Uterus (tissue), 4 donors: Measurements from ENCODE around the gene MYOZ2. TPM values are rescaled to one million over a fixed set of nuclear protein-coding genes. Genes with fewer than 3 reads are reported as not detected.
A peak's percentile ranks its signal among the peaks of the same experiment; 100 is the strongest.

Experiments used
- DNase-seq, 2 donors: peaks; one replicate each; pipeline ENCODE4 v3.0.0-alpha.2; 2019 to 2020
- H3K27ac ChIP-seq, 2 donors: fragments of 200-600 bp; sonication (generic); 1 replicate in 1 of 2; 2 replicates in 1 of 2; pipeline ENCODE4 v1.5.1; 2016 to 2018
- H3K27me3 ChIP-seq, 2 donors: fragments of 200-600 bp; sonication (generic); one replicate each; pipeline ENCODE4 v1.5.1; 2018 to 2019; ENCODE audit warnings: control low read depth in 1 of 2
- H3K36me3 ChIP-seq, 2 donors: fragments of 200-600 bp; sonication (generic); one replicate each; pipeline ENCODE4 v1.5.1; 2019; ENCODE audit warnings: control low read depth in 1 of 2
- H3K4me1 ChIP-seq, 2 donors: fragments of 200-600 bp; sonication (generic); one replicate each; pipeline ENCODE4 v1.5.1; 2018 to 2019; ENCODE audit warnings: control low read depth in 1 of 2
- H3K4me3 ChIP-seq, 2 donors: fragments of 200-600 bp; sonication (generic); 1 replicate in 1 of 2; 2 replicates in 1 of 2; pipeline ENCODE4 v1.5.1; 2018 to 2019; ENCODE audit warnings: mild to moderate bottlenecking in 1 of 2
- H3K9me3 ChIP-seq, 2 donors: fragments of 200-600 bp; sonication (generic); one replicate each; pipeline ENCODE4 v1.5.1; 2019; ENCODE audit warnings: control low read depth in 1 of 2
- CTCF ChIP-seq, 4 experiments: fragments of 200-600 bp in 2 of 4; fragments of 450-650 bp in 2 of 4; sonication (generic) in 2 of 4; IDR thresholded peaks; one replicate each; pipeline ENCODE4 v1.5.1; 2016 to 2019; ENCODE audit warnings: antibody characterized with exemption in 4 of 4, mild to moderate bottlenecking in 2 of 4, moderate library complexity in 1 of 4
- POLR2A ChIP-seq, 2 donors: fragments of 450-650 bp; IDR thresholded peaks; one replicate each; pipeline ENCODE4 v1.6.1; 2016; ENCODE audit warnings: antibody characterized with exemption in 2 of 2, mild to moderate bottlenecking in 1 of 2, moderate library complexity in 1 of 2
- intact Hi-C: fragments of 100-400 bp; cut with DNase I; formaldehyde crosslinking; loops from one replicate; pipeline ENCODE4 v1.15.1; 2023; ENCODE audit warnings: low total_unique reads
- total RNA-seq, 4 donors: library from RNA; depleted of rRNA in 3 of 4; stranded (reverse); fragments of >200 nt in 3 of 4; gene quantifications; one replicate each; pipeline versions ENCODE4 v1.1.0 to v1.2.4, GENCODE V29; 2014 to 2023
- donor health status: DM: yes; HTN: yes; CAD: no.

Gene MYOZ2
- total RNA-seq, 4 donors from 2014 or later, result 0.62 to 1.8 (median 1.5) TPM; not detected in 1

GRCh38 chr4:119149110-119149509 lies 13.5 kb downstream of the MYOZ2 start:
- Histone ChIP-seq H3K9me3 (no peaks in the 10 kb centered on the region), H3K4me1 (no peaks in the 10 kb centered on the region), H3K27me3 (no peaks in the 10 kb centered on the region), H3K36me3 (no peaks in the 10 kb centered on the region), H3K4me3 (no peak overlapping the region), H3K27ac (peak overlapping the region; percentile 26 to 70)
- no peak for DNase-seq
- TF ChIP-seq CTCF (IDR thresholded peaks at IDR 0.05) (no peak), POLR2A (IDR thresholded peaks at IDR 0.05) (no peak)
- intact Hi-C loops, result no loop called here

DNA sequence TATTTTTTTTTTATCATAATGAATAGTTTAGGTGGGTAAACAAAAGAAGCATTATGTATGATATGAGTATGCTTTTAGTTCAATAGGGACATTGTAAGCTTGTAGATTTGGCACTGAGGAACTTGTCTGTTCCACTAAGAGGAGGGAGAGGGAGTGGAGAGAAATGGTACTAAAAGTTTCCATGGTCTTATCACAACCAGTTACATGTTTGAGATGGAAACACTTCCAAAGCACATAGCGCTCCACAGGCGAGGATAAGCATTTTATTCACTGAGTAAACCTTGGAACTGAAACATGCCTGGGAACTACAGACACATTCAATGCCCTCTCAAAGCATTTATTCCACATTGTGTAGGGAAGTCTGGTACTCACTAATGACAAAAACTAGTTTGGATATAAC lies 15.5 kb downstream of the MYOZ2 start:
- DNase-seq, result no peak
- Histone ChIP-seq H3K4me3 (no peak overlapping the region), H3K4me1 (no peaks in the 10 kb centered on the region), H3K36me3 (no peaks in the 10 kb centered on the region), H3K27me3 (no peaks in the 10 kb centered on the region), H3K9me3 (no peaks in the 10 kb centered on the region), H3K27ac (peak overlapping the region; percentile 34 to 69)
- TF ChIP-seq CTCF (IDR thresholded peaks at IDR 0.05) (no peak), POLR2A (IDR thresholded peaks at IDR 0.05) (no peak)
- intact Hi-C loops, result no loop called here

DNA sequence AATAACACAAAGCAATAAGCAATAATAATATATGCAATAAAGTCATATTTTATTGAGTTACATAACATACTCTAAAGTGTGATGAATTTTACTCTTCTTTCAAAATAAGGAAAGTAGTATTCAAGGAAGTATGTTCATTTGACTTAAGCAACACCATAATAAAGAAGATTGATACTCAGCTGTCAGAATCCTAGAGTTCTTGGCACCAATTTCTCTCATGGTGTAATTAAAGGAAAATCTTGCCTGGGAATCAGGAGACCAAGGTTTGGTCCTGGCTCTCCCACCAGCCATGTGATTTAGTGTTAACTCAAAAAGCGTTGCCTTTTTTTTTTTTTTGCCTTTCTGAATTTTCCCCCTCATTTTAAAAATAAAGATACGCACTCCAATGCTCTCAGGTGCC lies 17.1 kb downstream of the MYOZ2 start:
- Histone ChIP-seq H3K27ac (peak overlapping the region in 1 of 2 donors; percentile 69), H3K9me3 (no peaks in the 10 kb centered on the region), H3K4me1 (no peaks in the 10 kb centered on the region), H3K36me3 (no peaks in the 10 kb centered on the region), H3K4me3 (no peak overlapping the region), H3K27me3 (no peaks in the 10 kb centered on the region)
- intact Hi-C loops, result no loop called here
- TF ChIP-seq POLR2A (IDR thresholded peaks at IDR 0.05) (no peak), CTCF (IDR thresholded peaks at IDR 0.05) (no peak)
- DNase-seq, result peak in 1 of 2 donors; percentile 33

- intact Hi-C loops, result no loop called here
- DNase-seq, result no peak
- no peak overlapping the region for H3K27ac ChIP-seq
- no peaks in the 10 kb centered on the region for H3K36me3 ChIP-seq
- H3K27me3 ChIP-seq, result no peaks in the 10 kb centered on the region
- no peak for TF ChIP-seq POLR2A (IDR thresholded peaks at IDR 0.05)
- TF ChIP-seq CTCF (IDR thresholded peaks at IDR 0.05), result no peak
- no peak overlapping the region for H3K4me3 ChIP-seq
- no peaks in the 10 kb centered on the region for H3K4me1 ChIP-seq
- H3K9me3 ChIP-seq, result no peaks in the 10 kb centered on the region
Observed at GRCh38 chr4:119162174-119162573, 26.5 kb downstream of the MYOZ2 start.

- intact Hi-C loops, result no loop called here
- Histone ChIP-seq H3K27ac (no peak overlapping the region), H3K4me3 (no peak overlapping the region), H3K27me3 (no peaks in the 10 kb centered on the region), H3K36me3 (no peaks in the 10 kb centered on the region), H3K4me1 (no peaks in the 10 kb centered on the region), H3K9me3 (no peaks in the 10 kb centered on the region)
- DNase-seq, result no peak
- no peak for TF ChIP-seq CTCF (IDR thresholded peaks at IDR 0.05)
- TF ChIP-seq POLR2A (IDR thresholded peaks at IDR 0.05), result no peak
Observed at GRCh38 chr4:119165767-119166166, 30.1 kb downstream of the MYOZ2 start.
